Motor neuron (in vitro differentiated cells): Measurements from ENCODE around the gene CENPO. TPM values are rescaled to one million over a fixed set of nuclear protein-coding genes. Genes with fewer than 3 reads are reported as not detected.

Experiments
- ATAC-seq, 8 experiments: fragments of 200-7000 bp; cut with Tn5 transposase; replicated peaks in 6 of 8; 2 replicates each; pipeline ENCODE4 v1.8.0; 2021; ENCODE audit warnings: mild to moderate bottlenecking in 8 of 8, moderate library complexity in 8 of 8
- H3K27ac ChIP-seq, 2 donors: fragments of 250-450 bp; sonication (Bioruptor Pico); 2 replicates each; pipeline ENCODE4 v1.9.0; 2021; ENCODE audit warnings: antibody characterized with exemption in 2 of 2, mild to moderate bottlenecking in 2 of 2, moderate library complexity in 1 of 2
- H3K4me1 ChIP-seq, 2 donors: fragments of 250-450 bp; sonication (Bioruptor Pico); replicated peaks in 1 of 2; 2 replicates each; pipeline ENCODE4 v1.6.1; 2021; ENCODE audit warnings: antibody characterized with exemption in 2 of 2, mild to moderate bottlenecking in 2 of 2, moderate library complexity in 1 of 2
- H3K4me3 ChIP-seq, 5 donors: fragments of 250-450 bp; sonication (Bioruptor Pico); 2 replicates each; pipeline ENCODE4 v1.9.0; 2021; ENCODE audit warnings: antibody characterized with exemption in 5 of 5, mild to moderate bottlenecking in 5 of 5, moderate library complexity in 4 of 5
- WGBS, 10 experiments: fragments of 450-650 bp; shearing (Covaris generic); methylation state at CpG; one replicate each; pipeline ENCODE4 v1.0.0; 2022; 5-methylcytosine and 5-hydroxymethylcytosine counted together
- in situ Hi-C, 9 experiments: fragments of 400-800 bp; cut with MboI; loops; one replicate each; pipeline ENCODE4 v1.15.0; 2021; ENCODE audit warnings: low sequenced_read_pairs in 9 of 9, low pct_unique_long_range_greater_than_20kb in 2 of 9; ENCODE audit not compliant: unreplicated experiment in 9 of 9
- total RNA-seq, 8 experiments: library from RNA; unstranded; fragments of 300-600 nt; gene quantifications; 2 replicates each; pipeline versions ENCODE4 v1.2.3 to v1.2.4, GENCODE V29; 2022

Gene CENPO
- total RNA-seq, 8 experiments from 2014 or later = 4.8 to 35.0 (median 6.7) TPM

DNA sequence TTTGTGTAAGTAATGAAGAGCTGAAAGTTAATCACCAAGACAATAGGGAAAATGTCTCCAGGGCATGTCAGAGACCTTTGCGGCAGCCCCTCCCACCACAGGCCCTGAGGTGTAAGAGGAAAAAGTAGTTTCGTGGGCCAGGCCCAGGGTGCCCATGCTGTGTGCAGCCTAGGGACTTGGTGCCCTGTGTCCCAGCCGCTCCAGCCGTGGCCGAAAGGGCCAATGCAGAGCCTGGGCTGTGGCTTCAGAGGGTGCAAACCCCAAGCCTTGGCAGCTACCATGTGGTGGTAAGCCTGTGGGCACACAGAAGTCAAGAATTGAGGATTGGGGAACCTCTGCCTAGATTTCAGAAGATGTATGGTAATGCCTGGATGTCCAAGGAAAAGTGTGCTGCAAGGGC, 52.5 kb downstream of the CENPO start:
- Histone ChIP-seq H3K4me3 (no peak overlapping the region), H3K4me1 (no peaks in the 10 kb centered on the region), H3K27ac (no peak overlapping the region)
- no peak for ATAC-seq
- WGBS, 10 experiments = 97 to 100% (median 100%) methylated on average over 1 to 5 of the region's 5 CpGs; no CpG with 5 or more reads in 6 of the 10 experiments
- in situ Hi-C loops = loop anchor here in 2 of 9 experiments (25.0 kb wide), 1 partner anchor 433 kb away; no protein-coding TSS in a partner anchor

DNA sequence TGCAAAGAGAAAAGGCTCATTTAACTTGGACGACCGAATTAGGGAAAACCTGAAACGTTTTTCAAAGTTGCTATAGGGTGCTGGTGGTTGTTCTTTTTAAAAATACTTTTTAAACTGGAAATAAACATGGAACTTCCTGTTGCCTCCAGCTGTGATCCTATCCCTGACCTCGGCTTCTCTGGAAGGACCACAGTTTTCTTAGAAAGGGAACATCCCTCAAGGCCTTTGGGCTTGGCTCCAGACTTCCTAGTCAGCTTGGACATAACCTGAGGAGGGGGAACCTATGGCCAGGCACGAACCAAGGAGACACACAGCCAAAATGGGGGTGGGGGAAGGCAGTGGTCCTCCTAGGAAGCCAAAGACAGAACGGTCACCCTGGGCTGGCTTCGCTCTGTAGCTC, 57.7 kb downstream of the CENPO start:
- in situ Hi-C loops = no loop called here
- no peak overlapping the region for H3K27ac ChIP-seq
- H3K4me1 ChIP-seq = peaks cover 5 to 10% of the 10 kb centered on the region in 2 donors
- WGBS, 10 experiments = 71 to 91% (median 83%) methylated on average over 2 to 5 of the region's 7 CpGs; no CpG with 5 or more reads in 3 of the 10 experiments
- no peak for ATAC-seq
- no peak overlapping the region for H3K4me3 ChIP-seq

DNA sequence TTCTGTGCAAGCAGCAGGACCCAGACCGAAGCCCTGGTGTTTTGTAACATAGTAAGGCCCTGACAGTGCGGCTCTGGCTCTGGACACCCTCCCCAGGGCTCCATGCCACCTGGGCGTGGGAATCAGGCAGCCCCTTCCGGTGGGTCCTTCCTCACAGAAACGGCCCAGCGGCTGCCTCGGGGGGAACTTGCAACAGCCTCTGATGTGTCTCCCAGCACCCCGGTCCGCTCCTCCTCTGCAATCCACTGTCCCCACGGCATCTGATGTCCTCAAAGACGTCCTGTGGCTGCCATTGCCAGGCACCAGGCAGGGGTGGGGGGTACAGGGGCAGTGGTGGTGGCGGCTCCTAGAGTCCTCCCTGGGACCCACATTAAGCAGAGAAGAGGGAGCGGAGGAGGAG, 58.8 kb downstream of the CENPO start:
- H3K4me1 ChIP-seq = peaks cover 7 to 16% of the 10 kb centered on the region in 2 donors
- no peak for ATAC-seq
- WGBS, 10 experiments = 80 to 100% (median 100%) methylated on average over 1 of the region's 13 CpGs; no CpG with 5 or more reads in 6 of the 10 experiments
- in situ Hi-C loops = no loop called here
- H3K27ac ChIP-seq = no peak overlapping the region
- no peak overlapping the region for H3K4me3 ChIP-seq

DNA sequence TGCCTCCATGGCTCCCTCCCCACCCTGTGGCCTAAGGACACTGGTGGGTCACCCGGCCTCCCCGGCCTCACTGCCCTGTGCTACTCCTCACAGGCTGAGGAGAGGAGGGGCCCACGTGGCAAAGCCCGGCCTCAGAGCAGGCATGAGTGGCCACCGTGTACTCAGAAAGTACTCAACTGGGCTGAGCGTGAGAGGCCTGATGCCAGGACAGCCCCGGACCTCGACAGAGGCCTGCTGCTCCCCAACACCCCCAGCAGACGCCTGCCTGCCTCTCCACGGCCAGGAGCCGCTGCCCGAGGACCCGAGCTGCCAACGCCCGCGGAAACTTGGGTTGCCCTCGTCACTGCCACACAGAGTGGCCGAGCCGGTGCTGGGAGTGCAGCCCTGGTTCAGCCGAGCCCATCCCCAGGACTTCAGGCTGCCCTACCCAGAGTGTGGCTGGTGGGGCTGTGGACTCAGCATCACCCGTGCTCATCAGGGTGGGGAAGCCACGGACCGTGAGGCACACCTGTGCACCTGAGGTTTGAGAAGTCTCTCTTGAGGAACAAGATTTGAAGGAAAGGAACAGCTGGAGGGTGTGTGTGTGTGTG, 59.3 kb downstream of the CENPO start:
- Histone ChIP-seq H3K4me3 (no peak overlapping the region), H3K4me1 (peaks cover 7 to 16% of the 10 kb centered on the region in 2 donors), H3K27ac (no peak overlapping the region)
- no peak for ATAC-seq
- in situ Hi-C loops = no loop called here
- 67 to 92% (median 92%) methylated on average over 3 to 5 of the region's 23 CpGs; no CpG with 5 or more reads in 7 of the 10 experiments for WGBS, 10 experiments

DNA sequence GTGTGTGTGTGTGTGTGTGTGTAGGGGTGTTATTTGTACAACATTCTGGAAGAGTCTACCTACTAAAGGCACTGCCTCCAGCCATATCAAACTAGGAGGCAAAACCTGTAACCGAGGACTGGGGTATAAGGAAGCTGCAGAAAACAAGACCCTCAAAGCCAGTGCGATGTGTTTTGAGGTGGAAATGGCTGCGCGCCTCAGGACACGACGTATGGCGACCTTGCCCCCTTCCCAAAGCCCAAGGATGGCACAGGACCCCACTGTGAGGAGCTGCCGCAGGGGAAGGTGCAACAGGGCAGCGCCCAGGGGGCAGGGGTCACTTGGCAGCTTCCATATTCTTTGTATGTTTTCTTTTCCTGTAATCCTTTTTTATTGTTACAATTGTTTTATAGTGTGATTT, 59.8 kb downstream of the CENPO start:
- 80 to 100% (median 100%) methylated on average over 1 to 6 of the region's 9 CpGs; no CpG with 5 or more reads in 5 of the 10 experiments for WGBS, 10 experiments
- peaks cover 7 to 16% of the 10 kb centered on the region in 2 donors for H3K4me1 ChIP-seq
- in situ Hi-C loops = no loop called here
- H3K4me3 ChIP-seq = no peak overlapping the region
- no peak overlapping the region for H3K27ac ChIP-seq
- no peak for ATAC-seq

DNA sequence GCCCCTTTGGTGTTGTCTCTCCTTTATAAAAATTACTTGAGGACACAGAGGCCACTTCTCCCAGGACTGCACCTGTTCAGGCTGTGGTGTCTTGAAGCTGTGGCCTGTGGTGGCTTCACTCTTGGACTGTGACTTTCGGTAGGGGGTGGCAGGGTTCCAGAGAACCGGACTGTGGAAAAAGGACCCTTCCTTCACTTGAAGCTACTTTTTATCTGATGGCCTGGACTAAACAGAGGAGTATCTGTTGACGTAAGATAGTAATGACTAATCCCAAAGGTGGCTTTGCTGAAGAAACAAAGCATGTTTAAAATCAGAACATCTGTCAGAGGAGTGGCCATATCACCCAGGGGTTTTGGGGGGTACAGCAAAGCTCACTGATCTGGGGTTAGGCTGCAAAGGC, 60.8 kb downstream of the CENPO start:
- Histone ChIP-seq H3K27ac (no peak overlapping the region), H3K4me3 (no peak overlapping the region), H3K4me1 (peaks cover 7 to 16% of the 10 kb centered on the region in 2 donors)
- no peak for ATAC-seq
- 75 to 100% (median 100%) methylated on average over 1 to 3 of the region's 3 CpGs; no CpG with 5 or more reads in 4 of the 10 experiments for WGBS, 10 experiments
- in situ Hi-C loops = no loop called here

DNA sequence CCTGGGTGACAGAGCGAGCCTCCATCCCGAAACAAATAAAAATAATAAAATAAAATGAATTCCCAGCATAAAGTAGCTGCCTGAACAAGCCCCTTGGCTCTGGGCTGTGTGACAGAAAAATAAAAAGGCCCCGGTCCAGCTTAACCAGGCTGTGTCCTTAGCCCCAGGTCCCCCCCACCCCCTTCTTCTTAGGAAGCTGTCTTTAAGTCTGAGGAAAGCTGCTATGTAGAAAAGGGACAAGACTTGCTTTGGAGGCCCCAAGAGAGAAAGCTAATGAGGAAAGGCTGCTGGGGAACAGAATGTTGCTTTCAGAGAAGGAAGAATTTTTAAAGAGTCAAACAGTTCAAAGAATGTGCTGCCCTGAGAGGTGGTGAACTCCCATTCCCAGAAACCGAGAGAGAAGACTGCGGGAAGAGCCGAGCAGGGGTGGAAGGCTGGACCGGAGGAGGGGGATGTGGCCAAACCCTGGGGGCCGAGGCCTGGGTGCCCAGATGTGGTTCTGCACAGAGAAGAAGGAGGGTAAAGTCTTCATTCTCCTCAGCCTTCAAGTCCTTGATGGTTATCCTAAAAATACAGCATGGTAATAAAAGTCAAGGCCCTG, 61.9 kb downstream of the CENPO start:
- peaks cover 7 to 16% of the 10 kb centered on the region in 2 donors for H3K4me1 ChIP-seq
- no peak overlapping the region for H3K4me3 ChIP-seq
- in situ Hi-C loops = no loop called here
- ATAC-seq = peak in 3 of 8 experiments; percentile 10 to 73 (median 40)
- peak overlapping the region in 1 of 2 donors; percentile 35 for H3K27ac ChIP-seq
- WGBS, 10 experiments = 43 to 100% (median 94%) methylated on average over 1 to 6 of the region's 8 CpGs; no CpG with 5 or more reads in 2 of the 10 experiments

DNA sequence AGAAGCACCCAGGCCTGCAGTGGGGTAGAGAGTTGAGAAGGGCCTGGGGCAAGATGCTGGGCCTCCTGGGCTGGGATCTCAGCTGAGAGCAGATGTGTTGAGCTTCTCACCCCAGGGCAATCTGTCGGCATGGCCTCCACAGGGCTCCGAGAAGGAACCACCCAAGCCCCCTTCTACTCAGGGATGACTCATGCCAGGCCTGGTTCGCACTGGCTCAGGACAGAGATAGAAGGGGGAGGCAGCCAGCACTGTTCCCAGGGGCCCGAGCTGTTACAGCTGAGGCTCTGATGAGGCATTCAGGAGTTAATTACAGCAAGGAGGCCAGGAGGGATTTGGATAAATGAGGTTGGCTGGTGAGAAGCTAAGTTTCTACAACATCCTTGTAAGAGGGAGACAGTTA, 62.5 kb downstream of the CENPO start:
- Histone ChIP-seq H3K4me1 (peaks cover 7 to 16% of the 10 kb centered on the region in 2 donors), H3K27ac (peak overlapping the region in 1 of 2 donors; percentile 35), H3K4me3 (no peak overlapping the region)
- in situ Hi-C loops = no loop called here
- ATAC-seq = peak; percentile 82 to 100 (median 100)
- 0% methylated on average over 1 to 3 of the region's 4 CpGs; no CpG with 5 or more reads in 7 of the 10 experiments for WGBS, 10 experiments

DNA sequence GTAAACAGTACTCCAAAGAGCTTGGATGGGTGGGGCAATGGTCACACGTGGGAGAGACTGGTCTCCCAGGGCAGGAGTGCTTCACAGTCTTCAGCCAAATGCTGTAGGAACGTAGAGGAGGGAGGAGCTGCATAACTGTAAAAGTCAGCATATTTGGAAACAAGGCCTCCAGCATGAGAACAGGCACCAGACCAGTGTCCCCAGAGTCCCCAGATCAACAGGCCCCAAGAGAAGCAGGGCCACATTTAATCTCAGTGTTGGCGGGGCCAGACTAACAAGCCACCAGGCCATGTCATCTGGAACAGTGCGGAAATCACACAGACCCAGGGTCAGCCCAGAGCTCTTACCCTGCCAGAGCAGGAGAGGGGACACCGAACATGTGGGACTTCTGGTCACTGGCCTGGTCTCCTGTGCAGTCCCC, 63.6 kb downstream of the CENPO start:
- peak in 3 of 8 experiments; percentile 11 to 63 (median 54) for ATAC-seq
- in situ Hi-C loops = no loop called here
- 0 to 100% (median 51%) methylated on average over 1 to 4 of the region's 5 CpGs; no CpG with 5 or more reads in 5 of the 10 experiments for WGBS, 10 experiments

DNA sequence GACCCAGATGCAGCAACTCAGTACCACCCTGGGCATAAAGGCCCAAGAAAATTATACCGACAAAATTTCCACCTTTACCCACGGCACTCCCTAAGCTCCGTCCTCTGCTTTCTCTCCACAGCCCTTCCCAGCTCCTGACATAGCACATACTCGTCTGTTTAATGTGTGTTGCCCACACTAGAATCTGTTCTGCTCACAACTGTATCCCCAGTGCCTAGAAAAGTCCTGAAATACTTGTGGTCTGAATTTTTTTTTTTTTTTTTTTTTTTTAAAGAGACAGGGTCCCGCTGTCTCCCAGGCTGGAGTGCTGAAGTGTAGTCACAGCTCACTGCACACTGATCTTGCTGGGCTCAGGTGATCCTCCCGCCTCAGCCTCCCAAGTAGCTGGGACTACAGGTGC, 64.5 kb downstream of the CENPO start:
- no peak overlapping the region for H3K27ac ChIP-seq
- 80 to 100% (median 96%) methylated on average over 1 to 6 of the region's 6 CpGs; no CpG with 5 or more reads in 2 of the 10 experiments for WGBS, 10 experiments
- ATAC-seq = no peak
- peaks cover 7 to 16% of the 10 kb centered on the region in 2 donors for H3K4me1 ChIP-seq
- no peak overlapping the region for H3K4me3 ChIP-seq
- in situ Hi-C loops = no loop called here

More for the DNA sequence above, 63.6 kb downstream of the CENPO start:
- Histone ChIP-seq H3K4me3 (no peak overlapping the region), H3K4me1 (peaks cover 7 to 16% of the 10 kb centered on the region in 2 donors), H3K27ac (no peak overlapping the region)

DNA sequence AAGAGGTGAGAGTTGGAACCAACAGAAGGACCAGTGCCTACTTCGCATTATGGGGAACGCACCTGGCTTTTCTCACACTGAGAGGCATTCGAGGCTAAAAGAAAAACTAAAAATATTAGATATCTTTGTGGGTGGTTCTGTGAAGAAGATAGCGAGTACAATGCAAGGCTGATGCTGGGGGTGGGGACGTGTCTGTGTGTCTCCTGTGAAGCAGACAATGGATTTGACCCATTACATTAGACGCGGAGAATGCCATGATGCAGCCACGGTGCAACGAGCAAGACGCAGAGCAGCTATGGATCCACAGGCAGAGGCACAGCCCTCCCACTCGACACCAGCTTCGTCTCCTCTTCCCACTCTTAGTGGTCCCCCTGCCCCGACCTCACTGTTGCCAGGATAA, 65.8 kb downstream of the CENPO start:
- no peak for ATAC-seq
- Histone ChIP-seq H3K4me3 (no peak overlapping the region), H3K4me1 (peaks cover 7 to 16% of the 10 kb centered on the region in 2 donors), H3K27ac (no peak overlapping the region)
- in situ Hi-C loops = no loop called here
- 79 to 100% (median 83%) methylated on average over 1 to 13 of the region's 13 CpGs; no CpG with 5 or more reads in 1 of the 10 experiments for whole genome bisulfite sequencing, 10 experiments

DNA sequence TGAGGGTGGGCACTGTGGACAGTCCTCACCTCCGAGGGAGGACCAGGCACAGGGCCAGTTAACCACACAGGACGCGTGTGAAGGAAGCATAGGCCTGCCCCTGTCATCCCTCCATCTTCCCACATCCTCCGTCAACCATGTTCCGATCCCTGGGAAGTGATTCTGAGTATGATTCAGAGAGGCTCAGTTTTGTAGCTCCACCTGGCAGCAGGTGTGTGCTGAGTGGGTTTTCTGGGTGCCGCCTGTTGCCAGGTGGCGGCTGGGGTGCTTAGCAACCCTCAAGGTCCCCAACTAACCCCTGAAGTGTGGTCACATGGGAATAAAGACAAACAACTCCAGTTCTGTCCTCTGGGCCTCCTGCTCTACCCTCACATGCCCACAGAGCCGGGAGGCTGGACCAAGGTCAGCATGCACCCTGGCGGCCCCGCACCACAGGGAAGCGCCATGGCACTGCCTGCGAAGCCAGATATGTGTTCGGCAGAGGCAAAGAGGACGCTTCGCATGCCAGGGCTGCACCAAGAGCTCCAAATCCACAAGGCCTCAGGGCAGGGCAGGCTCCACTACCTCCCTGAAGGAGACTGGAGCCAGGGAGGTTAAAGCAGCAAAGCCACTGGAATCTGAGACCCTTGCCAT, 66.9 kb downstream of the CENPO start:
- ATAC-seq = no peak
- Histone ChIP-seq H3K4me1 (peaks cover 7 to 15% of the 10 kb centered on the region in 2 donors), H3K4me3 (no peak overlapping the region), H3K27ac (no peak overlapping the region)
- WGBS, 10 experiments = 91 to 100% (median 100%) methylated on average over 1 to 4 of the region's 15 CpGs; no CpG with 5 or more reads in 7 of the 10 experiments
- in situ Hi-C loops = no loop called here

DNA sequence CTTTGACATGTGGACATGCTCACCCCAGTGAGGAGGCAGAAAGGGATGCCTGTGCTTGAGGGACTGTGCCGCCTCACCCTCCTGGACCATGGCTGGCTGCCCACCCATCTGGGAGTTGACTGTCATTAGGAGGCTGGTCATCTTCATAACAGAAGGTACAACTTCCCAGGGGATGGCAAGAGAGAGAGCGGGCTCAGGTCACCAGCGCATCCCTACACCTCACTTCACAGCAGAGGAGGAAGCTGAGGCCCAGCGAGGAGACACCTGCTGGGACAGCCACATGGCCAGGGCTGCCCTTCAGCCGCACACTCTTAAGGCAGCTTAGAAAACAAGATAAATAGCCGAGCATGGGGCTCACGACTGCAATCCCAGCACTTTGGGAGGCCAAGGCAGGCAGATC, 67.4 kb downstream of the CENPO start:
- no peak for ATAC-seq
- WGBS, 10 experiments = 90 to 100% (median 97%) methylated on average over 1 to 4 of the region's 7 CpGs; no CpG with 5 or more reads in 7 of the 10 experiments
- Histone ChIP-seq H3K27ac (no peak overlapping the region), H3K4me3 (no peak overlapping the region), H3K4me1 (peaks cover 5 to 10% of the 10 kb centered on the region in 2 donors)
- in situ Hi-C loops = no loop called here
